ENCODE data around the gene RBMS2.

RBMS2 gene

GRCh38 chr12:56488041-56488955 lies 33.3 kb upstream of the RBMS2 start, which contains the start of gene GLS2 (continued):
- TF ChIP-seq, protein P1, sequence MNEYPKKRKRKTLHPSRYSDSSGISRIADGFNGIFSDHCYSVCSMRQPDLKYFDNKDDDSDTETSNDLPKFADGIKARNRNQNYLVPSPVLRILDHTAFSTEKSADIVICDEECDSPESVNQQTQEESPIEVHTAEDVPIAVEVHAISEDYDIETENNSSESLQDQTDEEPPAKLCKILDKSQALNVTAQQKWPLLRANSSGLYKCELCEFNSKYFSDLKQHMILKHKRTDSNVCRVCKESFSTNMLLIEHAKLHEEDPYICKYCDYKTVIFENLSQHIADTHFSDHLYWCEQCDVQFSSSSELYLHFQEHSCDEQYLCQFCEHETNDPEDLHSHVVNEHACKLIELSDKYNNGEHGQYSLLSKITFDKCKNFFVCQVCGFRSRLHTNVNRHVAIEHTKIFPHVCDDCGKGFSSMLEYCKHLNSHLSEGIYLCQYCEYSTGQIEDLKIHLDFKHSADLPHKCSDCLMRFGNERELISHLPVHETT (tag by site-specific recombination; IDR thresholded peaks at IDR 0.05): no peak
- no peak for TF ChIP-seq ZNF629 (tag by site-specific recombination; IDR thresholded peaks at IDR 0.05)
- TF ChIP-seq KLF1 (tag by site-specific recombination; IDR thresholded peaks at IDR 0.05): no peak
- TF ChIP-seq ZNF768 (tag by site-specific recombination; IDR thresholded peaks at IDR 0.05): no peak
- TF ChIP-seq TSHZ1 (tag by site-specific recombination; IDR thresholded peaks at IDR 0.05; ENCODE audit: borderline replicate concordance): no peak
- TF ChIP-seq ZNF335 (tag by site-specific recombination; conservative IDR thresholded peaks at IDR 0.05): peak; percentile 80
- TF ChIP-seq EGR2 (tag by site-specific recombination; IDR thresholded peaks at IDR 0.05; ENCODE audit: low read depth): peak; percentile 55; the same call in 1 of the 2 replicates
- peak; percentile 84 for TF ChIP-seq SETDB1 (IDR thresholded peaks at IDR 0.05; ENCODE audit: insufficient read length, low read length)
- 0 out of 2 replicates have a peak, but pooled peaks have one; percentile 83 for TF ChIP-seq ZNF202 (tag by site-specific recombination; IDR thresholded peaks at IDR 0.05; ENCODE audit: borderline replicate concordance)
- TF ChIP-seq ZNF501 (tag by site-specific recombination; IDR thresholded peaks at IDR 0.05): peak; percentile 0
- TF ChIP-seq ZBTB48 (tag by site-specific recombination; IDR thresholded peaks at IDR 0.05): 0 out of 2 replicates have a peak, but pooled peaks have one; percentile 21
- 0 out of 2 replicates have a peak, but pooled peaks have one; percentile 13 for TF ChIP-seq ZNF600 (tag by site-specific recombination; IDR thresholded peaks at IDR 0.05)
- no peak for TF ChIP-seq ZNF623 (tag by site-specific recombination; IDR thresholded peaks at IDR 0.05)
- no peak for TF ChIP-seq ZNF549 (tag by site-specific recombination; IDR thresholded peaks at IDR 0.05)
- no peak for TF ChIP-seq ZNF140 (tag by site-specific recombination; IDR thresholded peaks at IDR 0.05)
- TF ChIP-seq ZEB2 (tag by site-specific recombination; IDR thresholded peaks at IDR 0.05): peak; percentile 10; the same call in 1 of the 2 replicates

DNA sequence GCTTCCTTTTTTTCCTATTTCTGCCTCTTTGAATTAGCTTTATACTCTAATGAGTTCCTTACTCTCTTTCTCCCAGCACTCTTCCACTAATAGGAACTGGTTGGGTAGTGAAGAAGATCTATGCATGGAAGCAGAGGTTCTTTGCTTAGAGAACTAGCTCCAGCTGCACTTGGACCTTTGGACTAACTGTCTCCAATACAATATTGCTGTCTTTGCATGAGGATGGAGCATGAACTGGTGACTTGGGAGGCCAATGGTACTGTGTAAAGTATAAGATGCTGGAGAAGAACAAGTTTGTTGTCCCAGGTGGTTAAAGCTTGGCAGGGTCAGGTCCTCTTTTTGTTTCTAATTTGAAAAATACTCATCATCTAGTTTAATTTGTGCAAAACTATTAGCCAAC lies 31.3 kb upstream of the RBMS2 start:
- H3K4me3 ChIP-seq (ENCODE audit: low read depth, low read length): no peak overlapping the region
- no peak for TF ChIP-seq BCL11B (tag by site-specific recombination; IDR thresholded peaks at IDR 0.05; ENCODE audit: low read depth)
- TF ChIP-seq ZBTB10 (tag by site-specific recombination; IDR thresholded peaks at IDR 0.05): no peak
- no peak for TF ChIP-seq KLF16 (tag by site-specific recombination; IDR thresholded peaks at IDR 0.05)
- CTCF ChIA-PET: interaction anchor here (0.8 to 3.3 kb wide), 5 partner anchors 21 to 146 kb away, joined by 3 to 16 read pairs (median 8); no protein-coding TSS in a partner anchor
- no peak overlapping the region for H3K27ac ChIP-seq (ENCODE audit: extremely low read depth, low read depth, low read length)
- H3K36me3 ChIP-seq (ENCODE audit: control insufficient read depth in 2 of 2, insufficient read depth in 1 of 2, low read length in 2 of 2): no peaks in the 10 kb centered on the region
- no peaks in the 10 kb centered on the region for H3K4me1 ChIP-seq (ENCODE audit: control insufficient read depth, insufficient read depth, low read length)
- POLR2A ChIA-PET: no interaction called here
- no peaks in the 10 kb centered on the region for H3K9me3 ChIP-seq (ENCODE audit: control insufficient read depth, insufficient read depth, low read depth, low read length)

Measured in HEK293 (cell line).